Activated CD4-positive, CD25-positive, alpha-beta regulatory T cell treated with anti-CD3 and anti-CD28 coated beads, Interleukin-2, amount 50 U/mL, for 16 hours (primary cell): ENCODE measurements around the gene RGMA.
"Not testable (repeated sequence)": the region's sequence is repeated elsewhere in the genome, so short reads cannot be mapped to it uniquely, and the experiment has no call there.

Experiments used
- DNase-seq: peaks from one replicate; pipeline ENCODE4 v3.0.0-alpha.2; 2020; ENCODE audit warnings: low read depth, low spot score

The RGMA gene

GRCh38 chr15:93034512-93034911, 54.5 kb downstream of the RGMA start:
- no peak for DNase-seq

GRCh38 chr15:93033434-93034045, 55.5 kb downstream of the RGMA start:
- DNase-seq: no peak

- not testable (repeated sequence) for DNase-seq
Observed at GRCh38 chr15:93032515-93033206, 56.4 kb downstream of the RGMA start.

GRCh38 chr15:93031557-93032384, 57.2 kb downstream of the RGMA start:
- DNase-seq: not testable (repeated sequence)

GRCh38 chr15:93031103-93031464, 57.9 kb downstream of the RGMA start:
- DNase-seq: no peak

GRCh38 chr15:93030430-93031102, 58.4 kb downstream of the RGMA start:
- peak; percentile 33 for DNase-seq

- no peak for DNase-seq
Observed at GRCh38 chr15:93029836-93030429, 59.1 kb downstream of the RGMA start.

GRCh38 chr15:93029214-93029835, 59.7 kb downstream of the RGMA start:
- no peak for DNase-seq

- DNase-seq: no peak
Observed at GRCh38 chr15:93028632-93029213, 60.3 kb downstream of the RGMA start.

GRCh38 chr15:93028111-93028631, 60.8 kb downstream of the RGMA start:
- no peak for DNase-seq

GRCh38 chr15:93027413-93027812, 61.6 kb downstream of the RGMA start:
- no peak for DNase-seq

GRCh38 chr15:93026380-93026817, 62.6 kb downstream of the RGMA start:
- DNase-seq: no peak

- no peak for DNase-seq
Observed at GRCh38 chr15:93025625-93025982, 63.4 kb downstream of the RGMA start.

- DNase-seq: no peak
Observed at GRCh38 chr15:93024716-93025624, 64.0 kb downstream of the RGMA start.

- no peak for DNase-seq
Observed at GRCh38 chr15:93024293-93024692, 64.7 kb downstream of the RGMA start.

GRCh38 chr15:93020976-93021772, 67.8 kb downstream of the RGMA start:
- DNase-seq: no peak

GRCh38 chr15:93019971-93020370, 69.0 kb downstream of the RGMA start:
- DNase-seq: no peak

- DNase-seq: no peak
Observed at GRCh38 chr15:93019090-93019489, 69.9 kb downstream of the RGMA start.

- DNase-seq: no peak
Observed at GRCh38 chr15:93018574-93018973, 70.4 kb downstream of the RGMA start.
